Measurements from ENCODE around the gene EME2. TPM values are rescaled to one million over a fixed set of nuclear protein-coding genes. Genes with fewer than 3 reads are reported as not detected.

The EME2 gene
- total RNA-seq, 1 donor from 2014 or later, result 23.3 TPM

DNA sequence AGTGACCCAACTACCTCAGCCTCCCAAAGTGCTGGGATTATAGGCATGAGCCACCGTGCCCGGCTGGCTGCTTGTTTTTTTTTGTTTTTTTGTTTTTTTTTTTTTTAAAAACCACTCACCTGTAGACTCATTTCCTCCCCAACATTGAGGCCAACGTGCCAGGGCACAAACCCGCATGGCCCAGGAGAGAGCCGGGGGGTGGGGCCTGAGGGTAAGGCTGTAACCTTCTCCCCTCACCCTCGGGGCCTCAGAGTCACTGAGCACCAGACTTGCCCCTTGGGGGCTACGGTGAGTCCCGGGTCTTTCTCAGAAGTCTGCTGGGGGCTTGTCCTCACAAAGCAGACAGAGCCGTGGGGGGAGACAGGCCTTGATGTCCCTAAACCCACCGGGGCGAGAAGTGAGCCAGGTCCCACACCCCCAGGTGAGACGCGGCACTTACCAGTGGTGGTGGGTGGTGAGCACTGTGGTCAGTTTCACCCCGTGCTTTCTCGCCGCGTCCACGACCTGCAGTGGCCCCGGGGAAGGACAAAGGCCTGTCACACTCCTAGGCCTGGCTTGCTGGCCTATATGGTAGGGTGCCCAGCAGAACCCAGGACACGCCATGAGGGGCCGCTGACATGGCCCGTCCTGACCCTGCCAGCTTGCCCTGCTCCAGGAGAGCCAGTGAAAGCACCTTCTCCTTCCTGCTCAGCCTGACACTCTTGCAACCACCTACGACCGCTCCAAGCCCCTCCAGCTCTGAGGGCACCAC lies 49.4 kb downstream of the EME2 start:
- H3K27ac Mint-ChIP-seq (ENCODE audit: unreplicated experiment), result no peak overlapping the region
- H3K9me3 Mint-ChIP-seq (ENCODE audit: unreplicated experiment), result no peaks in the 10 kb centered on the region
- Histone ChIP-seq H3K4me2 (ENCODE audit: low read length) (no peak overlapping the region), H3K79me2 (ENCODE audit: insufficient read depth, low read length) (peaks cover 6% of the 10 kb centered on the region), H4K20me1 (ENCODE audit: insufficient read depth, low read length) (peaks cover 11% of the 10 kb centered on the region), H3K27me3 (ENCODE audit: insufficient read depth, low read length) (no peaks in the 10 kb centered on the region), H3K4me1 (ENCODE audit: insufficient read depth, low read length) (peaks cover 5% of the 10 kb centered on the region), H3K9ac (ENCODE audit: low read length) (no peak overlapping the region), H3K9me3 (ENCODE audit: insufficient read depth, low read depth, low read length) (no peaks in the 10 kb centered on the region), H3K27ac (ENCODE audit: low read depth, low read length) (no peak overlapping the region), H3K4me3 (ENCODE audit: insufficient read depth, low read depth, low read length) (no peak overlapping the region), H2AFZ (ENCODE audit: low read depth, low read length) (no peak overlapping the region), H3K36me3 (ENCODE audit: insufficient read depth, low read length) (no peaks in the 10 kb centered on the region)
- FAIRE-seq (no peak), DNase-seq (ENCODE audit: low read depth) (no peak)
- TF ChIP-seq, protein P1, sequence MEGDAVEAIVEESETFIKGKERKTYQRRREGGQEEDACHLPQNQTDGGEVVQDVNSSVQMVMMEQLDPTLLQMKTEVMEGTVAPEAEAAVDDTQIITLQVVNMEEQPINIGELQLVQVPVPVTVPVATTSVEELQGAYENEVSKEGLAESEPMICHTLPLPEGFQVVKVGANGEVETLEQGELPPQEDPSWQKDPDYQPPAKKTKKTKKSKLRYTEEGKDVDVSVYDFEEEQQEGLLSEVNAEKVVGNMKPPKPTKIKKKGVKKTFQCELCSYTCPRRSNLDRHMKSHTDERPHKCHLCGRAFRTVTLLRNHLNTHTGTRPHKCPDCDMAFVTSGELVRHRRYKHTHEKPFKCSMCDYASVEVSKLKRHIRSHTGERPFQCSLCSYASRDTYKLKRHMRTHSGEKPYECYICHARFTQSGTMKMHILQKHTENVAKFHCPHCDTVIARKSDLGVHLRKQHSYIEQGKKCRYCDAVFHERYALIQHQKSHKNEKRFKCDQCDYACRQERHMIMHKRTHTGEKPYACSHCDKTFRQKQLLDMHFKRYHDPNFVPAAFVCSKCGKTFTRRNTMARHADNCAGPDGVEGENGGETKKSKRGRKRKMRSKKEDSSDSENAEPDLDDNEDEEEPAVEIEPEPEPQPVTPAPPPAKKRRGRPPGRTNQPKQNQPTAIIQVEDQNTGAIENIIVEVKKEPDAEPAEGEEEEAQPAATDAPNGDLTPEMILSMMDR (IDR thresholded peaks at IDR 0.05; ENCODE audit: insufficient read depth, low read depth, low read length), result no peak
- no peak for TF ChIP-seq EZH2 (IDR thresholded peaks at IDR 0.05; ENCODE audit: insufficient read depth, low read length)
- H3K36me3 Mint-ChIP-seq (ENCODE audit: low read depth, unreplicated experiment), result peaks cover 5% of the 10 kb centered on the region
- no peaks in the 10 kb centered on the region for H3K4me1 Mint-ChIP-seq (ENCODE audit: low read depth, unreplicated experiment)
- no peak overlapping the region for H3K4me3 Mint-ChIP-seq (ENCODE audit: unreplicated experiment)
- H3K27me3 Mint-ChIP-seq (ENCODE audit: low read depth, unreplicated experiment), result no peaks in the 10 kb centered on the region

DNA sequence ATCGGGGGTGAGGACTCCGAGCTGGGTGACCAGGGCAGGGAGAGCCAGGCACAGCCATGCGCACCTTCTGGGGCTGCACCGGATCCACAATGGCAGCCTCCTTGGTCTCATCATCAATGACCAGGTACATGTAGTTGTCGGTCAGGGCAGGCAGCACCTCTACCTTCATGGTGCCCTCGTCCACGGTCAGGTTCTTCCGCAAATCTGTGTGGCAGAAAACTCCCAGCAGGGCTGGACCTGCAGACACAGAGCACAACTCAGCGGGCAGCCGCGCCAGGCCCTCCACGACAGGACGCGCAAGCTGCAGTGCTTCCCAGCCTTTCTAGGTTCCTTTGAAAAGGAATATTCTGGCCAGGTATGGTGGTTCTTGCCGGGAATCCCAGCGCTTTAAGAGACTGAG lies 50.2 kb downstream of the EME2 start:
- no peaks in the 10 kb centered on the region for H3K4me1 Mint-ChIP-seq (ENCODE audit: low read depth, unreplicated experiment)
- no peaks in the 10 kb centered on the region for H3K9me3 ChIP-seq (ENCODE audit: insufficient read depth, low read depth, low read length)
- H3K9me3 Mint-ChIP-seq (ENCODE audit: unreplicated experiment), result no peaks in the 10 kb centered on the region
- no peak overlapping the region for H2AFZ ChIP-seq (ENCODE audit: low read depth, low read length)
- no peaks in the 10 kb centered on the region for H3K27me3 Mint-ChIP-seq (ENCODE audit: low read depth, unreplicated experiment)
- TF ChIP-seq, protein P1 (IDR thresholded peaks at IDR 0.05; ENCODE audit: insufficient read depth, low read depth, low read length), result no peak
- no peak for TF ChIP-seq EZH2 (IDR thresholded peaks at IDR 0.05; ENCODE audit: insufficient read depth, low read length)
- H3K4me2 ChIP-seq (ENCODE audit: low read length), result no peak overlapping the region
- peaks cover 5% of the 10 kb centered on the region for H3K4me1 ChIP-seq (ENCODE audit: insufficient read depth, low read length)
- no peaks in the 10 kb centered on the region for H3K27me3 ChIP-seq (ENCODE audit: insufficient read depth, low read length)
- no peak overlapping the region for H3K27ac ChIP-seq (ENCODE audit: low read depth, low read length)
- H3K4me3 ChIP-seq (ENCODE audit: insufficient read depth, low read depth, low read length), result no peak overlapping the region
- no peak for DNase-seq (ENCODE audit: low read depth)
- peaks cover 3% of the 10 kb centered on the region for H3K36me3 Mint-ChIP-seq (ENCODE audit: low read depth, unreplicated experiment)
- H3K27ac Mint-ChIP-seq (ENCODE audit: unreplicated experiment), result no peak overlapping the region
- H4K20me1 ChIP-seq (ENCODE audit: insufficient read depth, low read length), result peaks cover 11% of the 10 kb centered on the region
- no peak overlapping the region for H3K4me3 Mint-ChIP-seq (ENCODE audit: unreplicated experiment)
- peaks cover 13% of the 10 kb centered on the region for H3K79me2 ChIP-seq (ENCODE audit: insufficient read depth, low read length)
- FAIRE-seq, result no peak
- H3K9ac ChIP-seq (ENCODE audit: low read length), result no peak overlapping the region
- H3K36me3 ChIP-seq (ENCODE audit: insufficient read depth, low read length), result no peaks in the 10 kb centered on the region

DNA sequence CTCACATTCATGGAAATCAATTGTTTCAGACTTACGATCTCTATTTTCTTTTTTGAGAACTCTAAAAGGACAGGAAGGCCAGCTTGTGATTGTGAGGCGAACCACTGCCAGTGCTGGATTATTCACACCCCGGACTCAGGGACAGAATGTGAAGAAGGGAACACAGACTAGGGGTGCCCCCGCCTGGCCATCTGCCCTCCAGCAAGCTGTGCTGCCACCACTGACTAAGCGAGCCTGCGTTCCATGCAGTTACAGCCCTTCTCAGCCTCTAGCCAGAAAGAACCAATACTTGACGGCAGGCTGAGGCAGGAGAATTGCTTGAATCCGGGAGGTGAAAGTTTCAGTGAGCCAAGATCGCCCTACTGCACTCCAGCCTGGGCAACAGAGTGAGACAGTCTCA lies 51.2 kb downstream of the EME2 start:
- Histone ChIP-seq H3K36me3 (ENCODE audit: insufficient read depth, low read length) (no peaks in the 10 kb centered on the region), H3K4me3 (ENCODE audit: insufficient read depth, low read depth, low read length) (no peak overlapping the region), H3K27me3 (ENCODE audit: insufficient read depth, low read length) (no peaks in the 10 kb centered on the region), H3K4me2 (ENCODE audit: low read length) (no peak overlapping the region), H3K27ac (ENCODE audit: low read depth, low read length) (no peak overlapping the region), H4K20me1 (ENCODE audit: insufficient read depth, low read length) (peaks cover 12% of the 10 kb centered on the region), H3K4me1 (ENCODE audit: insufficient read depth, low read length) (peaks cover 5% of the 10 kb centered on the region), H2AFZ (ENCODE audit: low read depth, low read length) (no peak overlapping the region), H3K9ac (ENCODE audit: low read length) (no peak overlapping the region), H3K79me2 (ENCODE audit: insufficient read depth, low read length) (peaks cover 22% of the 10 kb centered on the region), H3K9me3 (ENCODE audit: insufficient read depth, low read depth, low read length) (no peaks in the 10 kb centered on the region)
- FAIRE-seq (no peak), DNase-seq (ENCODE audit: low read depth) (peak; percentile 34)
- peak overlapping the region; percentile 58 for H3K4me3 Mint-ChIP-seq (ENCODE audit: unreplicated experiment)
- H3K27ac Mint-ChIP-seq (ENCODE audit: unreplicated experiment), result peak overlapping the region; percentile 31
- TF ChIP-seq, protein P1 (IDR thresholded peaks at IDR 0.05; ENCODE audit: insufficient read depth, low read depth, low read length), result peak; percentile 17
- TF ChIP-seq EZH2 (IDR thresholded peaks at IDR 0.05; ENCODE audit: insufficient read depth, low read length), result no peak
- no peaks in the 10 kb centered on the region for H3K9me3 Mint-ChIP-seq (ENCODE audit: unreplicated experiment)
- peaks cover 3% of the 10 kb centered on the region for H3K36me3 Mint-ChIP-seq (ENCODE audit: low read depth, unreplicated experiment)
- peaks cover 5% of the 10 kb centered on the region for H3K4me1 Mint-ChIP-seq (ENCODE audit: low read depth, unreplicated experiment)
- no peaks in the 10 kb centered on the region for H3K27me3 Mint-ChIP-seq (ENCODE audit: low read depth, unreplicated experiment)

All from astrocyte (in vitro differentiated cells and primary cell).